Prostate gland (tissue), 2 donors: ENCODE results near the gene TIAM2. TPM values are rescaled to one million over a fixed set of nuclear protein-coding genes. Genes with fewer than 3 reads are reported as not detected.
"Not testable (repeated sequence)": the region's sequence is repeated elsewhere in the genome, so short reads cannot be mapped to it uniquely, and the experiment has no call there.

Source experiments
- DNase-seq: peaks from one replicate; pipeline ENCODE4 v3.0.0-alpha.2; 2019; ENCODE audit warnings: low spot score
- H3K27ac ChIP-seq, 2 donors: fragments of 200-600 bp; sonication (generic); 2 replicates each; pipeline ENCODE4 v1.5.1; 2017 to 2019
- H3K27me3 ChIP-seq: fragments of 200-600 bp; sonication (generic); replicated peaks from 2 replicates; pipeline ENCODE4 v1.5.1; 2019; ENCODE audit not compliant: insufficient read depth
- H3K36me3 ChIP-seq, 2 donors: fragments of 200-600 bp; sonication (generic); 1 replicate in 1 of 2; 2 replicates in 1 of 2; pipeline versions ENCODE4 v1.5.1 to v1.8.1; 2017 to 2019
- H3K4me1 ChIP-seq: fragments of 200-600 bp; sonication (generic); replicated peaks from 2 replicates; pipeline ENCODE4 v1.5.1; 2019
- H3K4me3 ChIP-seq, 2 donors: fragments of 200-600 bp; sonication (generic); 2 replicates each; pipeline ENCODE4 v1.5.1; 2017 to 2019
- H3K9me3 ChIP-seq: fragments of 200-600 bp; sonication (generic); 2 replicates; pipeline ENCODE4 v1.5.1; 2017
- CTCF ChIP-seq, 4 experiments: fragments of 200-600 bp in 2 of 4; fragments of 450-650 bp in 2 of 4; sonication (generic) in 2 of 4; IDR thresholded peaks; 1 replicate in 3 of 4; 2 replicates in 1 of 4; pipeline ENCODE4 v1.5.1; 2016 to 2019; ENCODE audit warnings: antibody characterized with exemption in 4 of 4, mild to moderate bottlenecking in 2 of 4, moderate library complexity in 2 of 4
- POLR2A ChIP-seq: fragments of 450-650 bp; IDR thresholded peaks from one replicate; pipeline ENCODE4 v1.6.1; 2016; ENCODE audit warnings: antibody characterized with exemption, mild to moderate bottlenecking
- POLR2AphosphoS5 ChIP-seq: sonication (generic); formaldehyde crosslinking; IDR thresholded peaks from one replicate; pipeline ENCODE4 v1.6.1; 2017; ENCODE audit warnings: antibody characterized with exemption
- WGBS: methylation state at CpG from one replicate; pipeline ENCODE4 v1.1.5; 2018; 5-methylcytosine and 5-hydroxymethylcytosine counted together
- intact Hi-C: fragments of 100-400 bp; cut with DNase I; formaldehyde crosslinking; loops from one replicate; pipeline ENCODE4 v1.14.2; 2022
- total RNA-seq, 2 donors: library from RNA; depleted of rRNA; stranded (reverse); fragments of >200 nt; gene quantifications; one replicate each; pipeline ENCODE4 v1.1.0, GENCODE V29; 2016

TIAM2 gene
- total RNA-seq, 2 donors from 2014 or later: 13.1 to 21.6 TPM

DNA sequence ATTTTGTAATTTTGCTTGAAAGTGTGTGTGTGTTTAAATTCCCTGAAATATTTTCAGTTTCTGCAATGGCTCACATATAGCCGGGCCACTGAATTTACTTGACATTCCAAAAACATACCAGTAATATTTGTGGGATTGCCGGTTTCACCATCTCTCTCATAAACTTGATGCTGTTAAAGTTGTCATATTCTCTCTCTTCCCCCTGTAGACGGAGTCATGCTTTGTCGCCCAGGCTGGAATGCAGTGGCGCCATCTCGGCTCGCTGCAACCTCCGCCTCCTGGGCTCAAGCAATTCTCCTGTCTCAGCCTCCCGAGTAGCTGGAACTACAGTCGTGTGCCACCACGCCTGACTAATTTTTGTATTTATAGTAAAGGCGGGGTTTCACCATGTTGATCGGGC, 122.1 kb downstream of the TIAM2 start:
- WGBS: 82% methylated on average over 13 of the region's 13 CpGs
- intact Hi-C loops: no loop called here
- Histone ChIP-seq H3K36me3 (no peaks in the 10 kb centered on the region), H3K4me3 (no peak overlapping the region), H3K27ac (no peak overlapping the region), H3K4me1 (no peaks in the 10 kb centered on the region), H3K9me3 (no peaks in the 10 kb centered on the region), H3K27me3 (no peaks in the 10 kb centered on the region)
- TF ChIP-seq CTCF (IDR thresholded peaks at IDR 0.05) (no peak), POLR2AphosphoS5 (no peak), POLR2A (no peak)
- DNase-seq: no peak

DNA sequence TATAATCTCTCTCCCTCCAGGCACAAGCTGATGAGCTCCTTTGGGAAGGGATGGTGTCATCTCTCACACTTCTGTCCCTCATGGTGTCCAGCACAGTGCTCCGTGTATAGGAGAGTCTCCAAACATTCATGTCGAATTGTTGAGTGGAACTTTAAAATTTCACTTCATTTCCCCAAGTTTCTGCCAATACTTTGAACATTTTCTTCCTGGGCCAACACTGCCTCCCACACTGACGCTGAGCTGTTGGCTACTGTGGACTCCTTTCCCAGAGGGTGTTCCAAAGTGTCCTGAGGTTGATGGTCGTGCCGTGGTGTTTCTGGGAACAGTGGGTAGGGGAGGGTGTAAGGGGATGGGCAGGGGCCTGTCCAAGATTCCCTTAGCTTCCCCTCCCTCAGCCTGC, 122.7 kb downstream of the TIAM2 start:
- no peaks in the 10 kb centered on the region for H3K27me3 ChIP-seq
- H3K27ac ChIP-seq: no peak overlapping the region
- intact Hi-C loops: no loop called here
- H3K36me3 ChIP-seq: no peaks in the 10 kb centered on the region
- no peaks in the 10 kb centered on the region for H3K9me3 ChIP-seq
- 69% methylated on average over 5 of the region's 5 CpGs for WGBS
- no peak overlapping the region for H3K4me3 ChIP-seq
- no peak for DNase-seq
- TF ChIP-seq POLR2AphosphoS5 (no peak), CTCF (IDR thresholded peaks at IDR 0.05) (no peak), POLR2A (no peak)
- no peaks in the 10 kb centered on the region for H3K4me1 ChIP-seq

- H3K27ac ChIP-seq, H3K27me3 ChIP-seq, H3K4me3 ChIP-seq, H3K36me3 ChIP-seq, intact Hi-C loops, DNase-seq, H3K4me1 ChIP-seq, H3K9me3 ChIP-seq: not testable (repeated sequence)
- 97% methylated on average over 5 of the region's 5 CpGs for WGBS
Observed at GRCh38 chr6:155119201-155119600, 124.1 kb downstream of the TIAM2 start.

DNA sequence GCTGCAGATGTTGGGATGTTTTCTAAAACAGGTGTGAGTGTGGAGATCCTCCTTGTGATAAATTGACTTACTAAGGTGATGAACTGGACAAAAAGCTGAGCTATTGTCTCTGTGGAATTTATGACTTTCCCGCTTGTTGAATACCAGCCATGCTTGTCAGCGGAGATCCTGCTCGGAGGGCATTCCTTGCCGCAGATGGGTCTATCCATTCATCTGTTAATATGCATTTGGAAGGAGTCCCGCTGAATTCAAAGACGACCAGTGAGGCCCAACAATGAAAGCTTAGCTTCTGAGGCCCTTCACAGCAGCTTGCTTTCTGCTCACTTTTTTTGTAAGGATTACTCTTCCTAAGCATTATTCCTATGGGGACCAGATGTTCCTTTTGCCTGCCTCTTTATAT, 124.9 kb downstream of the TIAM2 start:
- H3K27ac ChIP-seq: no peak overlapping the region
- H3K36me3 ChIP-seq: no peaks in the 10 kb centered on the region
- TF ChIP-seq CTCF (IDR thresholded peaks at IDR 0.05): no peak
- TF ChIP-seq POLR2AphosphoS5: no peak
- no peak for TF ChIP-seq POLR2A
- H3K4me3 ChIP-seq: no peak overlapping the region
- DNase-seq: no peak
- no peaks in the 10 kb centered on the region for H3K9me3 ChIP-seq
- intact Hi-C loops: no loop called here
- no peaks in the 10 kb centered on the region for H3K27me3 ChIP-seq
- no peaks in the 10 kb centered on the region for H3K4me1 ChIP-seq
- WGBS: 34% methylated on average over 6 of the region's 6 CpGs

- intact Hi-C loops: no loop called here
- H3K4me1 ChIP-seq: no peaks in the 10 kb centered on the region
- no peaks in the 10 kb centered on the region for H3K9me3 ChIP-seq
- 78% methylated on average over 4 of the region's 4 CpGs for WGBS
- no peak for DNase-seq
- H3K27me3 ChIP-seq: no peaks in the 10 kb centered on the region
- H3K27ac ChIP-seq: no peak overlapping the region
- no peak for TF ChIP-seq POLR2A
- no peak for TF ChIP-seq CTCF (IDR thresholded peaks at IDR 0.05)
- TF ChIP-seq POLR2AphosphoS5: no peak
- H3K36me3 ChIP-seq: no peaks in the 10 kb centered on the region
- no peak overlapping the region for H3K4me3 ChIP-seq
Observed at GRCh38 chr6:155121294-155121693, 126.2 kb downstream of the TIAM2 start.
